ENCODE data around the gene IQCK. TPM values are rescaled to one million over a fixed set of nuclear protein-coding genes. Genes with fewer than 3 reads are reported as not detected.

Gene IQCK
- polyA plus RNA-seq, 4 donors = 1.1 to 12.6 (median 5.1) TPM

GRCh38 chr16:19741354-19741753 is 23.3 kb downstream of the IQCK start:
- WGBS, 3 donors = 88 to 94% (median 93%) methylated on average over 1 of the region's 1 CpG
- H3K27me3 ChIP-seq (ENCODE audit: control insufficient read depth in 3 of 3, insufficient read depth in 3 of 3, low read length in 3 of 3) = no peaks in the 10 kb centered on the region
- peaks cover 0 to 25% (median 3%) of the 10 kb centered on the region in 3 donors for H3K4me1 ChIP-seq (ENCODE audit: control insufficient read depth in 3 of 3, insufficient read depth in 2 of 3, low read depth in 1 of 3, low read length in 2 of 3)
- peaks cover 0 to 16% (median 0%) of the 10 kb centered on the region in 3 donors for H3K36me3 ChIP-seq (ENCODE audit: control insufficient read depth in 3 of 3, insufficient read depth in 2 of 3, low read depth in 1 of 3, low read length in 3 of 3)
- H3K4me3 ChIP-seq (ENCODE audit: low read depth in 1 of 3, low read length in 3 of 3) = no peak overlapping the region
- no peak overlapping the region for H3K27ac ChIP-seq (ENCODE audit: low read depth in 1 of 3, low read length in 2 of 3)
- no peaks in the 10 kb centered on the region for H3K9me3 ChIP-seq (ENCODE audit: control insufficient read depth in 2 of 2, insufficient read depth in 1 of 2, low read depth in 1 of 2, low read length in 1 of 2)
- DNase-seq (no peak), FAIRE-seq (no peak)

- FAIRE-seq = no peak
- H3K4me1 ChIP-seq (ENCODE audit: control insufficient read depth in 3 of 3, insufficient read depth in 2 of 3, low read depth in 1 of 3, low read length in 2 of 3) = peaks cover 0 to 25% (median 3%) of the 10 kb centered on the region in 3 donors
- no peak for DNase-seq
- H3K4me3 ChIP-seq (ENCODE audit: low read depth in 1 of 3, low read length in 3 of 3) = no peak overlapping the region
- no peaks in the 10 kb centered on the region for H3K9me3 ChIP-seq (ENCODE audit: control insufficient read depth in 2 of 2, insufficient read depth in 1 of 2, low read depth in 1 of 2, low read length in 1 of 2)
- peak overlapping the region in 1 of 3 donors; percentile 70 for H3K27ac ChIP-seq (ENCODE audit: low read depth in 1 of 3, low read length in 2 of 3)
- no peaks in the 10 kb centered on the region for H3K27me3 ChIP-seq (ENCODE audit: control insufficient read depth in 3 of 3, insufficient read depth in 3 of 3, low read length in 3 of 3)
- peaks cover 0 to 5% (median 0%) of the 10 kb centered on the region in 3 donors for H3K36me3 ChIP-seq (ENCODE audit: control insufficient read depth in 3 of 3, insufficient read depth in 2 of 3, low read depth in 1 of 3, low read length in 3 of 3)
Measured at GRCh38 chr16:19743816-19744159, 25.7 kb downstream of the IQCK start.

- peaks cover 0 to 25% (median 3%) of the 10 kb centered on the region in 3 donors for H3K4me1 ChIP-seq (ENCODE audit: control insufficient read depth in 3 of 3, insufficient read depth in 2 of 3, low read depth in 1 of 3, low read length in 2 of 3)
- no peaks in the 10 kb centered on the region for H3K9me3 ChIP-seq (ENCODE audit: control insufficient read depth in 2 of 2, insufficient read depth in 1 of 2, low read depth in 1 of 2, low read length in 1 of 2)
- H3K27ac ChIP-seq (ENCODE audit: low read depth in 1 of 3, low read length in 2 of 3) = no peak overlapping the region
- H3K36me3 ChIP-seq (ENCODE audit: control insufficient read depth in 3 of 3, insufficient read depth in 2 of 3, low read depth in 1 of 3, low read length in 3 of 3) = no peaks in the 10 kb centered on the region
- FAIRE-seq (no peak), DNase-seq (peak in 1 of 2 donors; percentile 2)
- H3K27me3 ChIP-seq (ENCODE audit: control insufficient read depth in 3 of 3, insufficient read depth in 3 of 3, low read length in 3 of 3) = no peaks in the 10 kb centered on the region
- 64 to 69% (median 66%) methylated on average over 3 of the region's 3 CpGs for WGBS, 3 donors
- H3K4me3 ChIP-seq (ENCODE audit: low read depth in 1 of 3, low read length in 3 of 3) = no peak overlapping the region
Measured at GRCh38 chr16:19744670-19745069, 26.6 kb downstream of the IQCK start.

- Histone ChIP-seq H3K4me1 (ENCODE audit: control insufficient read depth in 3 of 3, insufficient read depth in 2 of 3, low read depth in 1 of 3, low read length in 2 of 3) (peaks cover 0 to 25% (median 3%) of the 10 kb centered on the region in 3 donors), H3K27me3 (ENCODE audit: control insufficient read depth in 3 of 3, insufficient read depth in 3 of 3, low read length in 3 of 3) (no peaks in the 10 kb centered on the region), H3K27ac (ENCODE audit: low read depth in 1 of 3, low read length in 2 of 3) (no peak overlapping the region), H3K4me3 (ENCODE audit: low read depth in 1 of 3, low read length in 3 of 3) (no peak overlapping the region), H3K36me3 (ENCODE audit: control insufficient read depth in 3 of 3, insufficient read depth in 2 of 3, low read depth in 1 of 3, low read length in 3 of 3) (no peaks in the 10 kb centered on the region), H3K9me3 (ENCODE audit: control insufficient read depth in 2 of 2, insufficient read depth in 1 of 2, low read depth in 1 of 2, low read length in 1 of 2) (no peaks in the 10 kb centered on the region)
- WGBS, 3 donors = 75 to 87% (median 86%) methylated on average over 9 of the region's 9 CpGs
- FAIRE-seq (no peak), DNase-seq (peak in 1 of 2 donors; percentile 50)
Measured at GRCh38 chr16:19745286-19746010, 27.4 kb downstream of the IQCK start.

- no peak for FAIRE-seq
- no peak overlapping the region for H3K27ac ChIP-seq (ENCODE audit: low read depth in 1 of 3, low read length in 2 of 3)
- DNase-seq = no peak
- H3K4me3 ChIP-seq (ENCODE audit: low read depth in 1 of 3, low read length in 3 of 3) = no peak overlapping the region
- H3K27me3 ChIP-seq (ENCODE audit: control insufficient read depth in 3 of 3, insufficient read depth in 3 of 3, low read length in 3 of 3) = no peaks in the 10 kb centered on the region
- WGBS, 3 donors = 31 to 38% (median 32%) methylated on average over 4 of the region's 4 CpGs
- H3K36me3 ChIP-seq (ENCODE audit: control insufficient read depth in 3 of 3, insufficient read depth in 2 of 3, low read depth in 1 of 3, low read length in 3 of 3) = no peaks in the 10 kb centered on the region
- H3K9me3 ChIP-seq (ENCODE audit: control insufficient read depth in 2 of 2, insufficient read depth in 1 of 2, low read depth in 1 of 2, low read length in 1 of 2) = no peaks in the 10 kb centered on the region
- H3K4me1 ChIP-seq (ENCODE audit: control insufficient read depth in 3 of 3, insufficient read depth in 2 of 3, low read depth in 1 of 3, low read length in 2 of 3) = peaks cover 0 to 25% (median 3%) of the 10 kb centered on the region in 3 donors
Measured at GRCh38 chr16:19746561-19746960, 28.5 kb downstream of the IQCK start.

GRCh38 chr16:19748389-19749168 is 30.5 kb downstream of the IQCK start:
- no peak for FAIRE-seq
- Histone ChIP-seq H3K4me1 (ENCODE audit: control insufficient read depth in 3 of 3, insufficient read depth in 2 of 3, low read depth in 1 of 3, low read length in 2 of 3) (peaks cover 0 to 23% (median 3%) of the 10 kb centered on the region in 3 donors), H3K9me3 (ENCODE audit: control insufficient read depth in 2 of 2, insufficient read depth in 1 of 2, low read depth in 1 of 2, low read length in 1 of 2) (no peaks in the 10 kb centered on the region), H3K4me3 (ENCODE audit: low read depth in 1 of 3, low read length in 3 of 3) (no peak overlapping the region), H3K36me3 (ENCODE audit: control insufficient read depth in 3 of 3, insufficient read depth in 2 of 3, low read depth in 1 of 3, low read length in 3 of 3) (no peaks in the 10 kb centered on the region), H3K27me3 (ENCODE audit: control insufficient read depth in 3 of 3, insufficient read depth in 3 of 3, low read length in 3 of 3) (no peaks in the 10 kb centered on the region), H3K27ac (ENCODE audit: low read depth in 1 of 3, low read length in 2 of 3) (no peak overlapping the region)
- DNase-seq = no peak
- 45 to 57% (median 52%) methylated on average over 2 of the region's 2 CpGs for WGBS, 3 donors

- FAIRE-seq (no peak), DNase-seq (no peak)
- Histone ChIP-seq H3K4me3 (ENCODE audit: low read depth in 1 of 3, low read length in 3 of 3) (no peak overlapping the region), H3K9me3 (ENCODE audit: control insufficient read depth in 2 of 2, insufficient read depth in 1 of 2, low read depth in 1 of 2, low read length in 1 of 2) (no peaks in the 10 kb centered on the region), H3K27ac (ENCODE audit: low read depth in 1 of 3, low read length in 2 of 3) (no peak overlapping the region), H3K4me1 (ENCODE audit: control insufficient read depth in 3 of 3, insufficient read depth in 2 of 3, low read depth in 1 of 3, low read length in 2 of 3) (peaks cover 0 to 25% (median 0%) of the 10 kb centered on the region in 3 donors), H3K36me3 (ENCODE audit: control insufficient read depth in 3 of 3, insufficient read depth in 2 of 3, low read depth in 1 of 3, low read length in 3 of 3) (no peaks in the 10 kb centered on the region), H3K27me3 (ENCODE audit: control insufficient read depth in 3 of 3, insufficient read depth in 3 of 3, low read length in 3 of 3) (no peaks in the 10 kb centered on the region)
- WGBS, 3 donors = 84 to 90% (median 88%) methylated on average over 4 of the region's 4 CpGs
Measured at GRCh38 chr16:19749571-19750080, 31.6 kb downstream of the IQCK start.

GRCh38 chr16:19751478-19752385 is 33.7 kb downstream of the IQCK start:
- Histone ChIP-seq H3K36me3 (ENCODE audit: control insufficient read depth in 3 of 3, insufficient read depth in 2 of 3, low read depth in 1 of 3, low read length in 3 of 3) (no peaks in the 10 kb centered on the region), H3K4me3 (ENCODE audit: low read depth in 1 of 3, low read length in 3 of 3) (no peak overlapping the region), H3K27ac (ENCODE audit: low read depth in 1 of 3, low read length in 2 of 3) (no peak overlapping the region), H3K4me1 (ENCODE audit: control insufficient read depth in 3 of 3, insufficient read depth in 2 of 3, low read depth in 1 of 3, low read length in 2 of 3) (peaks cover 0 to 23% (median 0%) of the 10 kb centered on the region in 3 donors), H3K9me3 (ENCODE audit: control insufficient read depth in 2 of 2, insufficient read depth in 1 of 2, low read depth in 1 of 2, low read length in 1 of 2) (no peaks in the 10 kb centered on the region), H3K27me3 (ENCODE audit: control insufficient read depth in 3 of 3, insufficient read depth in 3 of 3, low read length in 3 of 3) (no peaks in the 10 kb centered on the region)
- DNase-seq = no peak
- no peak for FAIRE-seq
- WGBS, 3 donors = 79 to 90% (median 85%) methylated on average over 6 of the region's 6 CpGs

Measured in small intestine (tissue), 7 donors.